HEK293 (cell line): ENCODE results near the gene TTLL11.

ENCODE experiments used
- ZNF184 ChIP-seq: fragments of 450-650 bp; IDR thresholded peaks from 2 replicates; pipeline ENCODE4 v1.5.1; 2018; ENCODE audit warnings: missing biosample characterization, mild to moderate bottlenecking, missing genetic modification characterization
- TF ChIP-seq, protein P1 (sequence below): fragments of 450-650 bp; formaldehyde crosslinking; IDR thresholded peaks from 2 replicates; pipeline ENCODE4 v1.5.1; 2016; ENCODE audit warnings: missing biosample characterization, missing genetic modification characterization
- TF ChIP-seq, protein P2 (sequence below): fragments of 450-650 bp; formaldehyde crosslinking; IDR thresholded peaks from 2 replicates; pipeline ENCODE4 v1.5.1; 2016; ENCODE audit warnings: missing biosample characterization, missing genetic modification characterization

DNA sequence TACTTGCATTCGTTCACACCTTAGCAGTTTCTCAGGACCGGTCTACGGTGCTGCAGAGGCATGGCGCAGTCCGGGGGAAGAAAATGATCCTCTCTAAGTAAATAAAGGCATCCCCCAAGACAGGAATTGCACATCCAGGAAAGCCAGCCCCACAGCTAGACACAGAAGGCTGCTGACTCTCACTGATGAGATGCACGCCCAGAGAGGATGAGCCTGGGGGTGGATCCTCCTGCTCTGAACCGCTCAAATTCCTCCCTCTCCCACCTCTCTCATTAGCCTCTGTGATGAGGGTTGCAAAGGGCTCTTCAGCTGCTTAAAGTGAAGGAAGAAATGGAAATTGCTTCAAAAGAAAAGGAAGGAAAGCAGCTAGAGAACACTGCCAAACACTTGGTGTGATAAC lies 132.4 kb downstream of the TTLL11 start:
- no peak for TF ChIP-seq ZNF184 (tag by site-specific recombination)
- TF ChIP-seq, protein P1, sequence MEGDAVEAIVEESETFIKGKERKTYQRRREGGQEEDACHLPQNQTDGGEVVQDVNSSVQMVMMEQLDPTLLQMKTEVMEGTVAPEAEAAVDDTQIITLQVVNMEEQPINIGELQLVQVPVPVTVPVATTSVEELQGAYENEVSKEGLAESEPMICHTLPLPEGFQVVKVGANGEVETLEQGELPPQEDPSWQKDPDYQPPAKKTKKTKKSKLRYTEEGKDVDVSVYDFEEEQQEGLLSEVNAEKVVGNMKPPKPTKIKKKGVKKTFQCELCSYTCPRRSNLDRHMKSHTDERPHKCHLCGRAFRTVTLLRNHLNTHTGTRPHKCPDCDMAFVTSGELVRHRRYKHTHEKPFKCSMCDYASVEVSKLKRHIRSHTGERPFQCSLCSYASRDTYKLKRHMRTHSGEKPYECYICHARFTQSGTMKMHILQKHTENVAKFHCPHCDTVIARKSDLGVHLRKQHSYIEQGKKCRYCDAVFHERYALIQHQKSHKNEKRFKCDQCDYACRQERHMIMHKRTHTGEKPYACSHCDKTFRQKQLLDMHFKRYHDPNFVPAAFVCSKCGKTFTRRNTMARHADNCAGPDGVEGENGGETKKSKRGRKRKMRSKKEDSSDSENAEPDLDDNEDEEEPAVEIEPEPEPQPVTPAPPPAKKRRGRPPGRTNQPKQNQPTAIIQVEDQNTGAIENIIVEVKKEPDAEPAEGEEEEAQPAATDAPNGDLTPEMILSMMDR (tag by site-specific recombination): no peak
- TF ChIP-seq, protein P2, sequence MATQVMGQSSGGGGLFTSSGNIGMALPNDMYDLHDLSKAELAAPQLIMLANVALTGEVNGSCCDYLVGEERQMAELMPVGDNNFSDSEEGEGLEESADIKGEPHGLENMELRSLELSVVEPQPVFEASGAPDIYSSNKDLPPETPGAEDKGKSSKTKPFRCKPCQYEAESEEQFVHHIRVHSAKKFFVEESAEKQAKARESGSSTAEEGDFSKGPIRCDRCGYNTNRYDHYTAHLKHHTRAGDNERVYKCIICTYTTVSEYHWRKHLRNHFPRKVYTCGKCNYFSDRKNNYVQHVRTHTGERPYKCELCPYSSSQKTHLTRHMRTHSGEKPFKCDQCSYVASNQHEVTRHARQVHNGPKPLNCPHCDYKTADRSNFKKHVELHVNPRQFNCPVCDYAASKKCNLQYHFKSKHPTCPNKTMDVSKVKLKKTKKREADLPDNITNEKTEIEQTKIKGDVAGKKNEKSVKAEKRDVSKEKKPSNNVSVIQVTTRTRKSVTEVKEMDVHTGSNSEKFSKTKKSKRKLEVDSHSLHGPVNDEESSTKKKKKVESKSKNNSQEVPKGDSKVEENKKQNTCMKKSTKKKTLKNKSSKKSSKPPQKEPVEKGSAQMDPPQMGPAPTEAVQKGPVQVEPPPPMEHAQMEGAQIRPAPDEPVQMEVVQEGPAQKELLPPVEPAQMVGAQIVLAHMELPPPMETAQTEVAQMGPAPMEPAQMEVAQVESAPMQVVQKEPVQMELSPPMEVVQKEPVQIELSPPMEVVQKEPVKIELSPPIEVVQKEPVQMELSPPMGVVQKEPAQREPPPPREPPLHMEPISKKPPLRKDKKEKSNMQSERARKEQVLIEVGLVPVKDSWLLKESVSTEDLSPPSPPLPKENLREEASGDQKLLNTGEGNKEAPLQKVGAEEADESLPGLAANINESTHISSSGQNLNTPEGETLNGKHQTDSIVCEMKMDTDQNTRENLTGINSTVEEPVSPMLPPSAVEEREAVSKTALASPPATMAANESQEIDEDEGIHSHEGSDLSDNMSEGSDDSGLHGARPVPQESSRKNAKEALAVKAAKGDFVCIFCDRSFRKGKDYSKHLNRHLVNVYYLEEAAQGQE (tag by site-specific recombination): no peak
